Pancreas (tissue), 10 donors: Measurements from ENCODE around the gene CAB39L. TPM values are rescaled to one million over a fixed set of nuclear protein-coding genes. Genes with fewer than 3 reads are reported as not detected.
A peak's percentile ranks its signal among the peaks of the same experiment; 100 is the strongest.

Experiments used
- ATAC-seq, 4 donors: fragments of 200-7000 bp; cut with Tn5 transposase; one replicate each; pipeline versions ENCODE4 v1.8.0 to v1.9.1; 2020; ENCODE audit warnings: mild to moderate bottlenecking in 4 of 4, moderate library complexity in 4 of 4
- DNase-seq, 6 donors: peaks; one replicate each; pipeline ENCODE4 v3.0.0-alpha.2; 2020
- FAIRE-seq: peaks from 2 replicates; lab custom pipeline; 2012; peaks lifted over from hg19 to GRCh38; lab: Jason Lieb, UNC
- H3K27ac ChIP-seq, 4 donors: fragments of 200-600 bp; sonication (generic); 1 replicate in 3 of 4; 2 replicates in 1 of 4; pipeline versions ENCODE4 v1.5.0 to v1.8.0; 2020
- H3K27me3 ChIP-seq, 4 donors: fragments of 200-600 bp; one replicate each; pipeline ENCODE4 v1.8.0; 2021
- H3K36me3 ChIP-seq, 3 donors: fragments of 200-600 bp; sonication (generic) in 1 of 3; one replicate each; pipeline versions ENCODE4 v1.5.0 to v1.8.0; 2020 to 2021
- H3K4me1 ChIP-seq, 3 donors: fragments of 200-600 bp; one replicate each; pipeline ENCODE4 v1.8.0; 2021
- H3K4me3 ChIP-seq, 4 donors: fragments of 200-600 bp; sonication (generic) in 2 of 4; one replicate each; pipeline versions ENCODE4 v1.5.0 to v1.8.0; 2020 to 2021
- H3K9me3 ChIP-seq, 4 donors: fragments of 200-600 bp; one replicate each; pipeline ENCODE4 v1.8.0; 2021
- WGBS, 2 donors: extraction: QIAGEN DNeasy Blood & Tissue Kit; methylation state at CpG; one replicate each; pipeline ENCODE4 v1.1.7; 2013; 5-methylcytosine and 5-hydroxymethylcytosine counted together
- intact Hi-C, 3 donors: fragments of 100-400 bp; cut with DNase I; formaldehyde crosslinking; loops; one replicate each; pipeline versions ENCODE4 v1.11.1 to v1.14.2; 2022
- polyA plus RNA-seq, 2 donors: library from polyadenylated mRNA; stranded (reverse); fragments of 200-250 nt; gene quantifications; one replicate each; pipeline ENCODE4 v1.2.3, GENCODE V29; 2013
- total RNA-seq, 6 donors: library from RNA; stranded (reverse); fragmentation: NEBNext Ultra II Directional in 4 of 6; extraction: Animal tissue kit (Norgen Biotek cat#: 25700) in 4 of 6; gene quantifications; one replicate each; pipeline versions ENCODE4 v1.2.1 to v1.2.4, GENCODE V29; 2021 to 2023
- TF ChIP-seq, protein P1 (sequence below), 4 donors: fragments of 200-600 bp; sonication (generic) in 3 of 4; IDR thresholded peaks; one replicate each; pipeline versions ENCODE4 v1.5.0 to v1.8.0; 2021; ENCODE audit warnings: antibody characterized with exemption in 4 of 4
- donor health status: healthy with polysubstance abuse.
- donor health status: DM: no; HTN: no; CAD: no; lungs with moderate emphysema.
- donor health status: DM: no; HTN: no; CAD: no.
- donor health status: control.
- donor health status: control.
- donor health status: Bipolar disorder and iron deficiency.
- donor health status: DM: yes; HTN: yes; CAD: no.
- donor health status: DM: no; HTN: no; CAD: no.
- donor health status: DM: no; HTN: no; CAD: no.
- donor health status: DM: yes; HTN: yes; CAD: no.

The CAB39L gene
- total and polyA plus RNA-seq, 8 donors = 2.7 to 8.4 (median 5.0) TPM

DNA sequence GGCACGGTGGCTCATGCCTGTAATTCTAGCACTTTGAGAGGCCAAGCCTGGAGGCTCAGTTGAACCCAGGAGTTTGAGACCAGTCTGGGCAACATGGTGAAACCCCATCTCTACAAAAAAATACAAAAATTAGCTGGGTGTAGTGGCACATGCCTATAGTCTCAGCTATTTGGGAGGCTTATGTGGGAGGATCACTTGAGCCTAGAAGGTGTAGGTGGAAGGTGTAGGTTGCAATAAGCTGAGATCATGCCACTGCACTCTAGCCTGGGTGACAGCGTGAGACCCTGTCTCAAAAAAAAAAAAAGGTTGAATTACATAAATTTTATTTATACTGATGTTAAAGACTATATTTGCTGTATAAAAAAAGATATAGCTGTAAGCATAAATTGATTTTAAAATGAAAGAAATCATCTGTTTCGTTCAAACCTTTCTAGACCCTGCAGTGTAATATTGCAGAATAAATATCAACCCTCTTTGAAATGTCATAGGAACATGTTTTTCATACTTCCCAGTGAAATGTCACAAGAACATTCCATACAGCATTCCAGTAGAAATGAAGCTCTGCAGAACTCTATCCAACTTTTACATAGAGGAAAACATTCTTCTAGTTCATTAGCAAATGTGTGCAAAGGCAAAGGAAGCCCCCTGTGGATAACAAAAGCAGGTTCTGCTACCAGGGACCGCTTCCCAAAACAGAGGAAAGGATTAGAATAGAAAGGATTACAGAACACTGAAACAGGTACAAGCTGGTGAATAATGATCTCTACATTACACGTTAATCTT lies 76.0 kb downstream of the CAB39L start:
- no peak overlapping the region for H3K4me3 ChIP-seq
- FAIRE-seq = no peak
- DNase-seq = no peak
- peaks cover 0 to 4% (median 0%) of the 10 kb centered on the region in 4 donors for H3K9me3 ChIP-seq
- H3K36me3 ChIP-seq = no peaks in the 10 kb centered on the region
- intact Hi-C loops = no loop called here
- H3K27ac ChIP-seq = no peak overlapping the region
- 54 to 59% methylated on average over 5 of the region's 5 CpGs for whole genome bisulfite sequencing, 2 donors
- H3K27me3 ChIP-seq = no peaks in the 10 kb centered on the region
- TF ChIP-seq, protein P1, sequence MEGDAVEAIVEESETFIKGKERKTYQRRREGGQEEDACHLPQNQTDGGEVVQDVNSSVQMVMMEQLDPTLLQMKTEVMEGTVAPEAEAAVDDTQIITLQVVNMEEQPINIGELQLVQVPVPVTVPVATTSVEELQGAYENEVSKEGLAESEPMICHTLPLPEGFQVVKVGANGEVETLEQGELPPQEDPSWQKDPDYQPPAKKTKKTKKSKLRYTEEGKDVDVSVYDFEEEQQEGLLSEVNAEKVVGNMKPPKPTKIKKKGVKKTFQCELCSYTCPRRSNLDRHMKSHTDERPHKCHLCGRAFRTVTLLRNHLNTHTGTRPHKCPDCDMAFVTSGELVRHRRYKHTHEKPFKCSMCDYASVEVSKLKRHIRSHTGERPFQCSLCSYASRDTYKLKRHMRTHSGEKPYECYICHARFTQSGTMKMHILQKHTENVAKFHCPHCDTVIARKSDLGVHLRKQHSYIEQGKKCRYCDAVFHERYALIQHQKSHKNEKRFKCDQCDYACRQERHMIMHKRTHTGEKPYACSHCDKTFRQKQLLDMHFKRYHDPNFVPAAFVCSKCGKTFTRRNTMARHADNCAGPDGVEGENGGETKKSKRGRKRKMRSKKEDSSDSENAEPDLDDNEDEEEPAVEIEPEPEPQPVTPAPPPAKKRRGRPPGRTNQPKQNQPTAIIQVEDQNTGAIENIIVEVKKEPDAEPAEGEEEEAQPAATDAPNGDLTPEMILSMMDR (IDR thresholded peaks at IDR 0.05) = no peak
- H3K4me1 ChIP-seq = peaks cover 0 to 5% (median 5%) of the 10 kb centered on the region in 3 donors
- ATAC-seq = peak in 1 of 4 donors; percentile 64

- no peaks in the 10 kb centered on the region for H3K36me3 ChIP-seq
- no peak overlapping the region for H3K27ac ChIP-seq
- no peak for ATAC-seq
- FAIRE-seq = no peak
- DNase-seq = no peak
- 68 to 82% methylated on average over 2 of the region's 2 CpGs for WGBS, 2 donors
- H3K27me3 ChIP-seq = no peaks in the 10 kb centered on the region
- intact Hi-C loops = no loop called here
- peaks cover 0 to 5% (median 2%) of the 10 kb centered on the region in 3 donors for H3K4me1 ChIP-seq
- peaks cover 0 to 4% (median 0%) of the 10 kb centered on the region in 4 donors for H3K9me3 ChIP-seq
- no peak overlapping the region for H3K4me3 ChIP-seq
- TF ChIP-seq, protein P1 (IDR thresholded peaks at IDR 0.05) = no peak
These were observed 77.0 kb downstream of the CAB39L start for GRCh38 chr13:49366841-49367240.

DNA sequence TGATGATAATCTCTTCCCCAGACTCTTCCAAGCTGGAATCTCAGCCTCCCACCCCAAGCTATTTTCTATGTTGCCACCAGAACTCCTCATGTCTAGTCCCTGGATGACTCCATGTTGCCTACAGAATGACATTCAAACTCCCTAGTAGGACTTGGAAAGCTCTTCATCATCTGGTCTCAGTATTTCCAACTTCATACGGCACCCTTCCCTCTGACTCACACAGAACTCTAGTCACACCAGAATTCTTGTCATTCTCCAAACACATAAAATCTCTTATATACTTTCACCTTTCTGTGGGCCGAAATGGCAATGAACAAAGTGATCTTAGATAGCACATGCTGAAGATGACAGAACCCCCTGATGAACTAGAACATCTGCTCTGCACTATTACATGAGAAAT lies 86.2 kb downstream of the CAB39L start:
- Histone ChIP-seq H3K27ac (no peak overlapping the region), H3K27me3 (no peaks in the 10 kb centered on the region), H3K4me1 (no peaks in the 10 kb centered on the region), H3K9me3 (no peaks in the 10 kb centered on the region), H3K36me3 (peaks cover 0 to 6% (median 0%) of the 10 kb centered on the region in 3 donors), H3K4me3 (no peak overlapping the region)
- TF ChIP-seq, protein P1 (IDR thresholded peaks at IDR 0.05) = no peak
- DNase-seq = no peak
- FAIRE-seq = no peak
- no peak for ATAC-seq
- intact Hi-C loops = no loop called here
- 90 to 97% methylated on average over 2 of the region's 2 CpGs for WGBS, 2 donors

GRCh38 chr13:49356223-49356622 lies 87.6 kb downstream of the CAB39L start:
- no peak for DNase-seq
- Histone ChIP-seq H3K27me3 (no peaks in the 10 kb centered on the region), H3K36me3 (peaks cover 0 to 6% (median 0%) of the 10 kb centered on the region in 3 donors), H3K9me3 (no peaks in the 10 kb centered on the region), H3K4me3 (no peak overlapping the region), H3K27ac (no peak overlapping the region), H3K4me1 (no peaks in the 10 kb centered on the region)
- peak; percentile 94 for FAIRE-seq
- intact Hi-C loops = no loop called here
- TF ChIP-seq, protein P1 (IDR thresholded peaks at IDR 0.05) = no peak
- peak in 2 of 4 donors; percentile 45 to 71 for ATAC-seq

DNA sequence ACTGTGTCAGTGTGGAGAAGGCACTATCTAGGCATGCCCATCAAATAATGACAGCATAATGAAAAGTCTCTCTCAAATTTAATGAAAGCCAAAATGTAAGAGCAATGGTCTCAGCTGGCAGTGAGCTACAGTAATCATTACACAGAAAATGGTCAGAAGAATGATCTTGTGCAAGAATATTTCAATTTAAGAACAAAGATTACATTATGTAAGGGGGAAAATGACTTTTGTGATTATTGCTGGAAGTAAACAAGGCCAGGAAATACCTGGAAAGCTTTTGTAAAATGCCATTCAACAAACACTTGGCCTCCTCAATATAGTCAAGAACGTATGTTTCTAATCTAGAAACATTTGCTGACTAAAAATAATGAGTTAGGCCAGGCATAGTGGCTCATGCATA lies 89.1 kb downstream of the CAB39L start:
- no peaks in the 10 kb centered on the region for H3K27me3 ChIP-seq
- H3K4me1 ChIP-seq = no peaks in the 10 kb centered on the region
- H3K9me3 ChIP-seq = no peaks in the 10 kb centered on the region
- DNase-seq (no peak), ATAC-seq (no peak), FAIRE-seq (no peak)
- H3K4me3 ChIP-seq = no peak overlapping the region
- TF ChIP-seq, protein P1 (IDR thresholded peaks at IDR 0.05) = no peak
- peaks cover 0 to 6% (median 0%) of the 10 kb centered on the region in 3 donors for H3K36me3 ChIP-seq
- intact Hi-C loops = no loop called here
- no peak overlapping the region for H3K27ac ChIP-seq
- 51 to 61% methylated on average over 1 of the region's 1 CpG for WGBS, 2 donors
